OCI-M1 (cell line): ENCODE measurements around the gene PANK4.
"Not testable (repeated sequence)": the region's sequence is repeated elsewhere in the genome, so short reads cannot be mapped to it uniquely, and the experiment has no call there.

Experiments used
- DNase-seq: peaks from one replicate; lab custom pipeline; 2025; lab: John Stamatoyannopoulos, UW

The PANK4 gene

DNA sequence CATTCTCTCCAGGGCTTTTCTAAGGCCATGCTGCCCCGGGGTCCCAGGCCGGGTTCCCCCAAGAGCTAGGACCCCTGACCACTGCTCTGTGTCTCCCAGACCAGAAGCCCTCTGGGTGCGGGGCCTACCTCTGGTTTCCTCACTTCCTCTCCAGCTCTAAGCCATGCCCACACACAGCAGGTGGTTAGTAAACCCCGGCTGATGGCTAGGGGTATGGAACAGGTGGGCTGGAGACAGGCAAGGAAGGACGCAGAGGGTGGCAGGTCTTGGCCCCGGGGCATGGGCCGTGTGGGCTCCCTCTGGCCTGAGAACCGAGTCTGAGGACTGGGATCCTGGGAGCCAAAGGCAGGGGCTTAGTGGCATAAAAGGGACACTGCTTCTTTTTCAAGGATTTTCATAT is 66.2 kb downstream of the PANK4 start:
- no peak for DNase-seq

GRCh38 chr1:2459757-2460156 is 66.6 kb downstream of the PANK4 start:
- no peak for DNase-seq

- not testable (repeated sequence) for DNase-seq
These were observed 67.2 kb downstream of the PANK4 start for GRCh38 chr1:2459102-2459753.

DNA sequence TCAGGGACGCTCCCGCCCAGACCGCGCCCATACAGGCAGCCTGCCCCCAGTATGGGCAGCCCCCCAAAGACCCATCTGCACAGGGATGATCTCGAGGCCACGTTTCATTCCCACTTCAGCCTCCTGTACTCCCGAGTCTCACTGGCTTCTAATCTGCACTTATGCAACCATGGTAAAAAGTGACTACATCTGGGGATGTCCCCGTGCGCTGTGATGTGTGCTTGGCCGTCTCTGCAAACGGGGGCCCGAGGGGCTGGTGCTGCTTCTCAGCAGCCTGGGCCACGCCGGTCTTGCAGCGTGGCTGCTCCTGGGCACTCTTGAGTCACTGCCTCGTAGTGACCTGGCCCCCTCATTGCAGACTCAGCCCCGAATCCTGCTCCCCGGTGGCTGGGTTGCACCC is 67.7 kb downstream of the PANK4 start:
- no peak for DNase-seq
